HL-60 (cell line): Measurements from ENCODE around the gene C12orf54.
"Not testable (repeated sequence)": the region's sequence is repeated elsewhere in the genome, so short reads cannot be mapped to it uniquely, and the experiment has no call there.

Experiments used
- DNase-seq, 2 experiments: peaks; one replicate each; pipeline ENCODE4 v3.0.0-alpha.2; 2010 to 2020; ENCODE audit warnings: low read depth in 1 of 2, low spot score in 1 of 2
- H3K27ac ChIP-seq: fragments of 250-450 bp; sonication (Bioruptor Pico); replicated peaks from 2 replicates; pipeline ENCODE4 v1.5.1; 2020; ENCODE audit warnings: mild to moderate bottlenecking, moderate library complexity
- H3K27me3 ChIP-seq: fragments of 250-450 bp; sonication (Bioruptor Pico); 2 replicates; pipeline ENCODE4 v1.5.1; 2021; ENCODE audit warnings: mild to moderate bottlenecking, moderate library complexity; ENCODE audit not compliant: insufficient read depth, poor library complexity, severe bottlenecking
- H3K4me3 ChIP-seq: replicated peaks from 2 replicates; pipeline ENCODE4 v1.5.1; 2011; ENCODE audit warnings: mild to moderate bottlenecking, control low read depth, low read length; ENCODE audit not compliant: insufficient read depth
- CTCF ChIP-seq: IDR thresholded peaks from one replicate; pipeline ENCODE4 v1.5.1; 2011; ENCODE audit warnings: low read length, control low read depth, inconsistent platforms; ENCODE audit not compliant: insufficient read depth
- GABPA ChIP-seq: IDR thresholded peaks from 2 replicates; pipeline ENCODE4 v1.6.1; 2012; ENCODE audit warnings: low read depth
- POLR2AphosphoS5 ChIP-seq: IDR thresholded peaks from 2 replicates; pipeline ENCODE4 v1.6.1; 2012; ENCODE audit warnings: low read depth
- REST ChIP-seq: IDR thresholded peaks from 2 replicates; pipeline ENCODE4 v1.6.1; 2012; ENCODE audit warnings: low read depth; ENCODE audit not compliant: insufficient replicate concordance
- SPI1 ChIP-seq: IDR thresholded peaks from 2 replicates; pipeline ENCODE4 v1.6.1; 2012; ENCODE audit warnings: low read depth, mild to moderate bottlenecking, borderline replicate concordance

The C12orf54 gene

GRCh38 chr12:48454667-48455066 lies 27.6 kb upstream of the C12orf54 start:
- H3K27me3 ChIP-seq: no peaks in the 10 kb centered on the region

GRCh38 chr12:48455116-48455515 lies 27.2 kb upstream of the C12orf54 start:
- Histone ChIP-seq H3K27ac (no peak overlapping the region), H3K27me3 (no peaks in the 10 kb centered on the region), H3K4me3 (no peak overlapping the region)
- no peak for DNase-seq
- TF ChIP-seq POLR2AphosphoS5 (no peak), REST (no peak)

More at GRCh38 chr12:48454667-48455066, 27.6 kb upstream of the C12orf54 start:
- TF ChIP-seq CTCF (peak; percentile 5), SPI1 (no peak), REST (no peak)
- no peak overlapping the region for H3K4me3 ChIP-seq
- DNase-seq: peak in 1 of 2 experiments; percentile 12
- no peak overlapping the region for H3K27ac ChIP-seq

- no peak overlapping the region for H3K27ac ChIP-seq
- TF ChIP-seq CTCF: no peak
- TF ChIP-seq REST: no peak
- TF ChIP-seq SPI1: no peak
- no peak for TF ChIP-seq GABPA
- TF ChIP-seq POLR2AphosphoS5: no peak
- no peak overlapping the region for H3K4me3 ChIP-seq
- H3K27me3 ChIP-seq: peaks cover 3% of the 10 kb centered on the region
- no peak for DNase-seq
Observed at GRCh38 chr12:48459259-48459658, 23.0 kb upstream of the C12orf54 start.

GRCh38 chr12:48469027-48469426 lies 13.3 kb upstream of the C12orf54 start:
- not testable (repeated sequence) for H3K27me3 ChIP-seq, DNase-seq

More at GRCh38 chr12:48469027-48469426, 13.3 kb upstream of the C12orf54 start:
- H3K4me3 ChIP-seq, H3K27ac ChIP-seq: not testable (repeated sequence)
